ENCODE data around the gene YTHDC2.

- TF ChIP-seq POLR2A (IDR thresholded peaks at IDR 0.05) (no peak), CTCF (IDR thresholded peaks at IDR 0.05) (no peak)
Measured at GRCh38 chr5:113607361-113607760, 93.9 kb downstream of the YTHDC2 start.
